ENCODE measurements around the gene AGAP1.

GRCh38 chr2:235468978-235469655 is 24.7 kb upstream of the AGAP1 start:
- no peak for TF ChIP-seq EP300 (IDR thresholded peaks at IDR 0.05)
- peak in 3 of 4 donors; percentile 40 to 57 (median 42) for TF ChIP-seq POLR2AphosphoS5 (IDR thresholded peaks at IDR 0.05)
- TF ChIP-seq, protein P1, sequence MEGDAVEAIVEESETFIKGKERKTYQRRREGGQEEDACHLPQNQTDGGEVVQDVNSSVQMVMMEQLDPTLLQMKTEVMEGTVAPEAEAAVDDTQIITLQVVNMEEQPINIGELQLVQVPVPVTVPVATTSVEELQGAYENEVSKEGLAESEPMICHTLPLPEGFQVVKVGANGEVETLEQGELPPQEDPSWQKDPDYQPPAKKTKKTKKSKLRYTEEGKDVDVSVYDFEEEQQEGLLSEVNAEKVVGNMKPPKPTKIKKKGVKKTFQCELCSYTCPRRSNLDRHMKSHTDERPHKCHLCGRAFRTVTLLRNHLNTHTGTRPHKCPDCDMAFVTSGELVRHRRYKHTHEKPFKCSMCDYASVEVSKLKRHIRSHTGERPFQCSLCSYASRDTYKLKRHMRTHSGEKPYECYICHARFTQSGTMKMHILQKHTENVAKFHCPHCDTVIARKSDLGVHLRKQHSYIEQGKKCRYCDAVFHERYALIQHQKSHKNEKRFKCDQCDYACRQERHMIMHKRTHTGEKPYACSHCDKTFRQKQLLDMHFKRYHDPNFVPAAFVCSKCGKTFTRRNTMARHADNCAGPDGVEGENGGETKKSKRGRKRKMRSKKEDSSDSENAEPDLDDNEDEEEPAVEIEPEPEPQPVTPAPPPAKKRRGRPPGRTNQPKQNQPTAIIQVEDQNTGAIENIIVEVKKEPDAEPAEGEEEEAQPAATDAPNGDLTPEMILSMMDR (IDR thresholded peaks at IDR 0.05): no peak
- TF ChIP-seq POLR2A (IDR thresholded peaks at IDR 0.05): no peak

Data from sigmoid colon (tissue), 4 donors.